OCI-LY7 (cell line): ENCODE measurements around the gene DOCK1.

ENCODE experiments used
- EZH2phosphoT487 ChIP-seq: fragments of 200-600 bp; sonication (generic); IDR thresholded peaks from 2 replicates; pipeline ENCODE4 v1.6.1; 2018; ENCODE audit warnings: low read depth, borderline replicate concordance, mild to moderate bottlenecking, mixed run types, antibody characterized with exemption, low read length, moderate library complexity, mixed read lengths
- TF ChIP-seq, protein P1 (sequence below): fragments of 200-600 bp; sonication (generic); conservative IDR thresholded peaks from 2 replicates; pipeline ENCODE4 v1.5.1; 2014; ENCODE audit warnings: mild to moderate bottlenecking, antibody characterized with exemption, low read length, moderate library complexity, mixed read lengths

DNA sequence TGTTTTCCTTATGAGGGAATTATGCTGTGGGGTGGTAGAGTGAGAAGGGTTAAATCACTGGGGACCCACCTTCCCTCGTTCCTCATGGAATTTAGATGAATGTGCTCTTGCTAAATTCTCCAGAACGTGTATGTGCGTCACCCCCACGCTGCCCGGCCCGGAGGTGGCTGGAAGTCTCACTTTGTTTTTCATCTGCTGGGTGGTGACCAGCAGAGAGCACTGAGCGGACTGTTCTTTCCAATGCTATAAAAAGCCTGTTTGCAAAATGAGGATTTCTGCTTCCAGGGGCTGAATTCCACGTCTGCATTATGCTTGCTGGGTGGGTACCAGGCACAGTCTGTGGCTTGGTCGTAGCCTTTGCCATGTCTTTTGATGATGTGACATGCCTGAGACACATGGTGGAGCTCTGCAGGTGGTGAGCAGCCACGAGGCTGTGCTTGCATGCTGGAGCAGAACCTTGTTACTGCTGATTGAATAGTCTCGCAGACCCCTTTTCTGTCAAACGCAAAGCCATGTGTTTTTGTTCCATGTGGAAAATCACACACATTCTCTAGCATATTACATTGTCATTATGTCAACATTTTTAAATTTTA lies 323.1 kb downstream of the DOCK1 start:
- TF ChIP-seq, protein P1, sequence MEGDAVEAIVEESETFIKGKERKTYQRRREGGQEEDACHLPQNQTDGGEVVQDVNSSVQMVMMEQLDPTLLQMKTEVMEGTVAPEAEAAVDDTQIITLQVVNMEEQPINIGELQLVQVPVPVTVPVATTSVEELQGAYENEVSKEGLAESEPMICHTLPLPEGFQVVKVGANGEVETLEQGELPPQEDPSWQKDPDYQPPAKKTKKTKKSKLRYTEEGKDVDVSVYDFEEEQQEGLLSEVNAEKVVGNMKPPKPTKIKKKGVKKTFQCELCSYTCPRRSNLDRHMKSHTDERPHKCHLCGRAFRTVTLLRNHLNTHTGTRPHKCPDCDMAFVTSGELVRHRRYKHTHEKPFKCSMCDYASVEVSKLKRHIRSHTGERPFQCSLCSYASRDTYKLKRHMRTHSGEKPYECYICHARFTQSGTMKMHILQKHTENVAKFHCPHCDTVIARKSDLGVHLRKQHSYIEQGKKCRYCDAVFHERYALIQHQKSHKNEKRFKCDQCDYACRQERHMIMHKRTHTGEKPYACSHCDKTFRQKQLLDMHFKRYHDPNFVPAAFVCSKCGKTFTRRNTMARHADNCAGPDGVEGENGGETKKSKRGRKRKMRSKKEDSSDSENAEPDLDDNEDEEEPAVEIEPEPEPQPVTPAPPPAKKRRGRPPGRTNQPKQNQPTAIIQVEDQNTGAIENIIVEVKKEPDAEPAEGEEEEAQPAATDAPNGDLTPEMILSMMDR, result no peak
- TF ChIP-seq EZH2phosphoT487, result no peak
